H1 (cell line): Measurements from ENCODE around the gene ZNF14. TPM values are rescaled to one million over a fixed set of nuclear protein-coding genes. Genes with fewer than 3 reads are reported as not detected.

Source experiments
- CTCF ChIA-PET: fragments of 300-600 bp; sonication (Branson Sonifier 250); formaldehyde crosslinking; loops from one replicate; lab custom pipeline; 2021; ENCODE audit not compliant: partially characterized antibody; lab: Charles Lee
- POLR2A ChIA-PET: fragments of 300-600 bp; sonication (Branson Sonifier 250); formaldehyde crosslinking; loops from one replicate; lab custom pipeline; 2021; ENCODE audit warnings: inconsistent platforms; ENCODE audit not compliant: partially characterized antibody; lab: Charles Lee
- DNase-seq, 2 experiments: peaks; one replicate each; pipeline versions ENCODE4 v3.0.0 to v3.0.0-alpha.2; 2010 to 2022; ENCODE audit warnings: low spot score in 2 of 2, low read depth in 1 of 2, mixed read lengths in 1 of 2
- FAIRE-seq: peaks from 2 replicates; lab custom pipeline; 2011; peaks lifted over from hg19 to GRCh38; lab: Jason Lieb, UNC
- H2AFZ ChIP-seq: 2 replicates; pipeline ENCODE4 v1.8.1; 2012; ENCODE audit warnings: low read length, inconsistent platforms
- H2AK5ac ChIP-seq: 2 replicates; pipeline ENCODE4 v1.6.1; 2013; ENCODE audit warnings: low read depth, low read length
- H2BK120ac ChIP-seq: replicated peaks from 2 replicates; pipeline ENCODE3; 2013; ENCODE audit warnings: low read depth, low read length, inconsistent platforms
- H2BK12ac ChIP-seq: 2 replicates; pipeline ENCODE4 v1.6.1; 2013; ENCODE audit warnings: low read depth, low read length
- H2BK15ac ChIP-seq: 2 replicates; pipeline ENCODE4 v1.6.1; 2013; ENCODE audit warnings: low read length
- H2BK20ac ChIP-seq: 2 replicates; pipeline ENCODE4 v1.6.1; 2013; ENCODE audit warnings: low read length
- H2BK5ac ChIP-seq: 2 replicates; pipeline ENCODE4 v1.6.1; 2013; ENCODE audit warnings: low read depth, low read length
- H3K14ac ChIP-seq: 2 replicates; pipeline ENCODE4 v1.6.1; 2013; ENCODE audit warnings: inconsistent platforms; ENCODE audit not compliant: insufficient read length
- H3K18ac ChIP-seq: 2 replicates; pipeline ENCODE4 v1.6.1; 2013; ENCODE audit warnings: low read length; ENCODE audit errors: extremely low read depth
- H3K23ac ChIP-seq: 2 replicates; pipeline ENCODE4 v1.6.1; 2013; ENCODE audit warnings: inconsistent platforms; ENCODE audit not compliant: insufficient read length
- H3K23me2 ChIP-seq: 2 replicates; pipeline ENCODE4 v1.6.1; 2013; ENCODE audit warnings: low read depth, low read length
- H3K27ac ChIP-seq: 2 replicates; pipeline ENCODE4 v1.6.1; 2011; ENCODE audit warnings: low read depth, low read length, inconsistent platforms
- H3K27me3 ChIP-seq, 4 experiments: replicated peaks in 1 of 4; 1 replicate in 1 of 4; 2 replicates in 3 of 4; pipeline versions ENCODE4 v1.6.1 to v1.8.1; 2011 to 2013; ENCODE audit warnings: low read length in 3 of 4, mild to moderate bottlenecking in 3 of 4, inconsistent platforms in 2 of 4, mixed read lengths in 2 of 4, moderate library complexity in 1 of 4; ENCODE audit not compliant: control insufficient read depth in 3 of 4, insufficient read depth in 3 of 4; ENCODE audit errors: extremely low read depth in 1 of 4
- H3K36me3 ChIP-seq, 4 experiments: 2 replicates each; pipeline versions ENCODE4 v1.6.1 to v1.8.1; 2011 to 2013; ENCODE audit warnings: mild to moderate bottlenecking in 4 of 4, low read length in 3 of 4, moderate library complexity in 2 of 4, control low read depth in 1 of 4, inconsistent platforms in 1 of 4; ENCODE audit not compliant: insufficient read depth in 4 of 4, control insufficient read depth in 2 of 4
- H3K4ac ChIP-seq: replicated peaks from 2 replicates; pipeline ENCODE3; 2013; ENCODE audit warnings: low read length, low read depth, mixed read lengths, inconsistent platforms; ENCODE audit not compliant: insufficient read length
- H3K4me1 ChIP-seq, 4 experiments: replicated peaks in 1 of 4; 1 replicate in 1 of 4; 2 replicates in 3 of 4; pipeline versions ENCODE4 v1.6.1 to v1.8.1; 2011 to 2013; ENCODE audit warnings: low read length in 3 of 4, inconsistent platforms in 2 of 4, mixed read lengths in 1 of 4; ENCODE audit not compliant: insufficient read depth in 4 of 4, control insufficient read depth in 3 of 4
- H3K4me2 ChIP-seq, 2 experiments: 2 replicates each; pipeline versions ENCODE4 v1.6.1 to v1.8.1; 2011 to 2013; ENCODE audit warnings: low read depth in 2 of 2, low read length in 2 of 2, control low read depth in 1 of 2, inconsistent platforms in 1 of 2, mild to moderate bottlenecking in 1 of 2; ENCODE audit not compliant: insufficient read depth in 1 of 2
- H3K4me3 ChIP-seq, 4 experiments: fragments of 200-600, 300-600 bp in 1 of 4; sonication (generic), shearing (Covaris generic), sonication (Bioruptor Twin) in 1 of 4; 2 replicates each; pipeline versions ENCODE4 v1.5.1 to v1.8.1; 2011 to 2016; ENCODE audit warnings: low read length in 4 of 4, low read depth in 3 of 4, control low read depth in 2 of 4, inconsistent platforms in 2 of 4, mild to moderate bottlenecking in 2 of 4, mixed read lengths in 1 of 4, moderate library complexity in 1 of 4; ENCODE audit not compliant: insufficient read depth in 2 of 4; ENCODE audit errors: extremely low read depth in 1 of 4
- H3K56ac ChIP-seq: replicated peaks from 2 replicates; pipeline ENCODE3; 2013; ENCODE audit warnings: low read depth, mild to moderate bottlenecking, mixed read lengths, low read length, inconsistent platforms; ENCODE audit not compliant: insufficient read length
- H3K79me1 ChIP-seq: 2 replicates; pipeline ENCODE4 v1.6.1; 2013; ENCODE audit warnings: low read depth, low read length, control low read depth
- H3K79me2 ChIP-seq, 2 experiments: 2 replicates each; pipeline versions ENCODE4 v1.6.1 to v1.8.1; 2012 to 2013; ENCODE audit warnings: low read length in 2 of 2, mild to moderate bottlenecking in 2 of 2, inconsistent platforms in 1 of 2; ENCODE audit not compliant: insufficient read depth in 2 of 2, control insufficient read depth in 1 of 2
- H3K9ac ChIP-seq, 4 experiments: replicated peaks in 1 of 4; 1 replicate in 1 of 4; 2 replicates in 3 of 4; pipeline versions ENCODE4 v1.6.1 to v1.8.1; 2011 to 2013; ENCODE audit warnings: low read depth in 3 of 4, low read length in 3 of 4, control low read depth in 2 of 4, mild to moderate bottlenecking in 2 of 4, moderate library complexity in 2 of 4, inconsistent platforms in 1 of 4; ENCODE audit errors: extremely low read depth in 1 of 4
- H3K9me3 ChIP-seq, 2 experiments: 2 replicates each; pipeline versions ENCODE4 v1.6.1 to v1.8.1; 2012 to 2013; ENCODE audit warnings: mild to moderate bottlenecking in 2 of 2, moderate library complexity in 2 of 2, control low read depth in 1 of 2, inconsistent platforms in 1 of 2, low read depth in 1 of 2, low read length in 1 of 2, mixed read lengths in 1 of 2; ENCODE audit not compliant: insufficient read depth in 2 of 2
- H4K20me1 ChIP-seq, 2 experiments: replicated peaks in 1 of 2; 2 replicates each; pipeline versions ENCODE3 to v1.8.1; 2011 to 2013; ENCODE audit warnings: inconsistent platforms in 2 of 2, low read length in 2 of 2, mild to moderate bottlenecking in 1 of 2; ENCODE audit not compliant: insufficient read depth in 2 of 2, control insufficient read depth in 1 of 2
- H4K5ac ChIP-seq: 2 replicates; pipeline ENCODE4 v1.6.1; 2013; ENCODE audit warnings: low read length, low read depth, mixed read lengths, inconsistent platforms; ENCODE audit not compliant: insufficient read length
- H4K8ac ChIP-seq: 2 replicates; pipeline ENCODE4 v1.8.0; 2013; ENCODE audit warnings: mild to moderate bottlenecking, moderate library complexity, low read length, inconsistent platforms; ENCODE audit not compliant: insufficient read depth; ENCODE audit errors: extremely low read depth
- H4K91ac ChIP-seq: replicated peaks from 2 replicates; pipeline ENCODE3; 2013; ENCODE audit warnings: low read length, mixed read lengths, inconsistent platforms; ENCODE audit not compliant: insufficient read length
- KDM5A ChIP-seq: fragments of 200-600 bp; IDR thresholded peaks from 2 replicates; pipeline ENCODE4 v1.7.1; 2012; ENCODE audit warnings: mild to moderate bottlenecking, low read length, inconsistent platforms, mixed read lengths
- RXRA ChIP-seq: IDR thresholded peaks from 2 replicates; pipeline ENCODE4 v1.6.1; 2011; ENCODE audit warnings: low read depth, mild to moderate bottlenecking, low read length, moderate library complexity; ENCODE audit not compliant: insufficient read depth
- whole genome bisulfite sequencing, 2 experiments: shearing (Covaris generic) in 1 of 2; methylation state at CpG; one replicate each; pipeline versions ENCODE4 v1.1.6 to v1.1.7; 2013 to 2015; ENCODE audit warnings: low lambda C conversion rate in 2 of 2, mixed read lengths in 2 of 2, inconsistent platforms in 1 of 2, low coverage in 1 of 2, missing lambda C conversion rate in 1 of 2; ENCODE audit not compliant: insufficient replicate concordance in 2 of 2, insufficient coverage in 1 of 2, insufficient read length in 1 of 2; ENCODE audit errors: extremely low coverage in 1 of 2, missing lambda C conversion rate in 1 of 2; 5-methylcytosine and 5-hydroxymethylcytosine counted together
- polyA plus RNA-seq, 7 experiments: library from polyadenylated mRNA; depleted of rRNA in 3 of 7; stranded (reverse) in 5 of 7; unstranded in 2 of 7; fragments of >200 nt in 5 of 7; fragments of 200-250 nt in 2 of 7; gene quantifications; 1 replicate in 5 of 7; 2 replicates in 1 of 7; 4 replicates in 1 of 7; pipeline versions ENCODE4 v1.2.1 to v1.2.3, GENCODE V29; 2011 to 2013; ENCODE audit warnings: missing spikeins in 2 of 7, mixed read lengths in 2 of 7
- total RNA-seq: library from RNA; stranded (reverse); fragmentation: NEBNext Ultra II Directional; extraction: Animal tissue kit (Norgen Biotek cat#: 25700); gene quantifications from 2 replicates; pipeline ENCODE4 v1.2.1, GENCODE V29; 2021

ZNF14 gene
- total and polyA plus RNA-seq, 2 of the 8 experiments (the other 6 are each of a cell fraction or from before 2014, with no cell fraction given), result 1.00 to 7.4 TPM

GRCh38 chr19:19738564-19738963 is 5.7 kb upstream of the ZNF14 start:
- no peak for DNase-seq
- no peak overlapping the region for H2BK20ac ChIP-seq
- H3K36me3 ChIP-seq, result no peaks in the 10 kb centered on the region
- H2BK15ac ChIP-seq, result no peak overlapping the region
- no peaks in the 10 kb centered on the region for H3K79me1 ChIP-seq
- no peak overlapping the region for H2BK12ac ChIP-seq
- H3K56ac ChIP-seq, result no peak overlapping the region
- H2AFZ ChIP-seq, result no peak overlapping the region
- no peak overlapping the region for H3K14ac ChIP-seq
- 0 out of 4 replicates have a peak, but pooled peaks cover 0 to 3% of the 10 kb centered on the region in 2 experiments for H3K9me3 ChIP-seq
- H3K27me3 ChIP-seq, result no peaks in the 10 kb centered on the region; a peak in 1 of 7 replicates
- no peak overlapping the region for H3K4me3 ChIP-seq
- H3K27ac ChIP-seq, result no peak overlapping the region
- CTCF ChIA-PET, result interaction anchor here (0.9 kb wide), 1 partner anchor 8 kb away, joined by 3 read pairs; no protein-coding TSS in a partner anchor
- no peak for TF ChIP-seq KDM5A
- TF ChIP-seq RXRA, result no peak
- TF ChIP-seq, all 59 proteins: peak for 0
- Histone ChIP-seq H4K8ac (no peak overlapping the region), H3K23me2 (no peaks in the 10 kb centered on the region), H3K4me2 (no peak overlapping the region), H2AK5ac (no peak overlapping the region), H3K9ac (no peak overlapping the region), H2BK5ac (no peak overlapping the region), H3K4ac (no peak overlapping the region), H4K5ac (no peak overlapping the region), H4K91ac (no peak overlapping the region), H3K23ac (no peak overlapping the region), H3K79me2 (no peaks in the 10 kb centered on the region), H2BK120ac (no peak overlapping the region), H4K20me1 (no peaks in the 10 kb centered on the region), H3K4me1 (no peaks in the 10 kb centered on the region), H3K18ac (no peak overlapping the region)
- no CpG with 5 or more reads among the region's 1 CpG for WGBS, 2 experiments
- no peak for FAIRE-seq
- POLR2A ChIA-PET, result no interaction called here
